GM20000 (cell line): Measurements from ENCODE around the gene USE1.
"Not testable (repeated sequence)": the region's sequence is repeated elsewhere in the genome, so short reads cannot be mapped to it uniquely, and the experiment has no call there.

Experiments
- DNase-seq: peaks from one replicate; pipeline ENCODE4 v3.0.0; 2012; ENCODE audit warnings: low spot score
- CTCF ChIP-seq: IDR thresholded peaks from 2 replicates; pipeline ENCODE4 v1.5.1; 2012; ENCODE audit warnings: mild to moderate bottlenecking, control low read depth; ENCODE audit errors: extremely low read depth, missing control alignments

Gene USE1

GRCh38 chr19:17180997-17181702, 34.0 kb upstream of the USE1 start:
- no peak for TF ChIP-seq CTCF
- DNase-seq, result no peak

GRCh38 chr19:17183271-17183761, 31.8 kb upstream of the USE1 start:
- no peak for TF ChIP-seq CTCF
- DNase-seq, result no peak

- peak; percentile 66 for DNase-seq
- TF ChIP-seq CTCF, result no peak
These were observed 31.3 kb upstream of the USE1 start for GRCh38 chr19:17183858-17184321.

- TF ChIP-seq CTCF, result no peak
- DNase-seq, result no peak
These were observed 30.8 kb upstream of the USE1 start for GRCh38 chr19:17184371-17184841.

- TF ChIP-seq CTCF, result no peak
- no peak for DNase-seq
These were observed 29.6 kb upstream of the USE1 start for GRCh38 chr19:17185590-17185989.

GRCh38 chr19:17191736-17192135, 23.4 kb upstream of the USE1 start:
- DNase-seq, result not testable (repeated sequence)

- no peak for DNase-seq
- no peak for TF ChIP-seq CTCF
These were observed 22.4 kb upstream of the USE1 start for GRCh38 chr19:17192751-17193150.

- TF ChIP-seq CTCF, result no peak
- no peak for DNase-seq
These were observed 20.5 kb upstream of the USE1 start for GRCh38 chr19:17194608-17195007.
